Ovary (tissue), 9 donors: ENCODE measurements around the gene VWA7. TPM values are rescaled to one million over a fixed set of nuclear protein-coding genes. Genes with fewer than 3 reads are reported as not detected.
"Not testable (repeated sequence)": the region's sequence is repeated elsewhere in the genome, so short reads cannot be mapped to it uniquely, and the experiment has no call there.

Experiments used
- DNase-seq, 5 donors: peaks; one replicate each; pipeline ENCODE4 v3.0.0-alpha.2; 2019 to 2020
- H3K27ac ChIP-seq, 2 donors: fragments of 200-600 bp; one replicate each; pipeline versions ENCODE4 v1.5.1 to v1.8.0; 2019 to 2022
- H3K27me3 ChIP-seq: fragments of 200-600 bp; one replicate; pipeline ENCODE4 v1.8.0; 2022
- H3K36me3 ChIP-seq: fragments of 200-600 bp; sonication (generic); one replicate; pipeline ENCODE4 v1.5.1; 2019
- H3K4me1 ChIP-seq: one replicate; pipeline ENCODE4 v1.8.1; 2013; ENCODE audit warnings: mild to moderate bottlenecking, moderate library complexity; ENCODE audit not compliant: insufficient read depth
- H3K4me3 ChIP-seq: fragments of 200-600 bp; sonication (generic); one replicate; pipeline ENCODE4 v1.5.1; 2017
- H3K9me3 ChIP-seq, 2 donors: fragments of 200-600 bp in 1 of 2; sonication (generic) in 1 of 2; one replicate each; pipeline versions ENCODE4 v1.5.1 to v1.8.1; 2013 to 2019; ENCODE audit warnings: mild to moderate bottlenecking in 1 of 2, moderate library complexity in 1 of 2
- CTCF ChIP-seq, 3 donors: fragments of 450-650 bp in 2 of 3; fragments of 200-600 bp in 1 of 3; IDR thresholded peaks; one replicate each; pipeline versions ENCODE4 v1.5.1 to v1.8.0; 2016 to 2022; ENCODE audit warnings: antibody characterized with exemption in 3 of 3, mild to moderate bottlenecking in 1 of 3
- EP300 ChIP-seq: sonication (generic); formaldehyde crosslinking; IDR thresholded peaks from one replicate; pipeline ENCODE4 v1.6.1; 2017; ENCODE audit warnings: antibody characterized with exemption
- POLR2A ChIP-seq: fragments of 450-650 bp; IDR thresholded peaks from one replicate; pipeline ENCODE4 v1.6.1; 2017; ENCODE audit warnings: antibody characterized with exemption, mild to moderate bottlenecking, moderate library complexity
- WGBS, 3 donors: extraction: QIAGEN DNeasy Blood & Tissue Kit in 1 of 3; methylation state at CpG; one replicate each; pipeline versions ENCODE4 v1.1.5 to v1.1.7; 2013 to 2017; 5-methylcytosine and 5-hydroxymethylcytosine counted together
- intact Hi-C, 4 donors: fragments of 100-400 bp; cut with DNase I; formaldehyde crosslinking; loops; one replicate each; pipeline versions ENCODE4 v1.11.0 to v1.15.1; 2022 to 2023
- polyA plus RNA-seq, 2 donors: library from polyadenylated mRNA; stranded (reverse); fragments of 200-250 nt in 1 of 2; fragments of 350-450 nt in 1 of 2; fragmentation: Illumina TruSeq in 1 of 2; extraction: RNeasy Lipid Tissue Mini Kit (QIAGEN cat#74804) in 1 of 2; gene quantifications; one replicate each; pipeline ENCODE4 v1.2.3, GENCODE V29; 2013 to 2014
- total RNA-seq, 7 donors: library from RNA; depleted of rRNA in 2 of 7; stranded (reverse); fragments of >200 nt in 2 of 7; fragmentation: NEBNext Ultra II Directional in 3 of 7; extraction: Animal tissue kit (Norgen Biotek cat#: 25700) in 3 of 7; gene quantifications; one replicate each; pipeline versions ENCODE4 v1.1.0 to v1.2.4, GENCODE V29; 2016 to 2023
- donor health status: DM: no; HTN: no; CAD: no; lungs with moderate emphysema.
- donor health status: DM: no; HTN: no; CAD: no.
- donor health status: Bipolar disorder and iron deficiency.
- donor health status: DM: yes; HTN: yes; CAD: no.
- donor health status: DM: no; HTN: no; CAD: no.
- donor health status: DM: yes; HTN: yes; CAD: no.

The VWA7 gene
- total and polyA plus RNA-seq, 9 donors: 0.18 to 25.2 (median 1.4) TPM

GRCh38 chr6:31815025-31815838 is 38.1 kb upstream of the VWA7 start, which contains the start of the genes HSPA1A and HSPA1L:
Gene HSPA1A (plus strand): TSS chr6:31815543. CDS start chr6:31815757, 214 bp downstream.
Gene HSPA1L (minus strand): TSS chr6:31815283. CDS start chr6:31811972, 3,311 bp downstream.
- peak within 1 kb of the TSS; percentile 59 for H3K4me3 ChIP-seq
- H3K27me3 ChIP-seq: no peaks in the 10 kb centered on the region
- H3K9me3 ChIP-seq: no peaks in the 10 kb centered on the region
- no peaks in the 10 kb centered on the region for H3K36me3 ChIP-seq
- WGBS, 3 donors: 1 to 2% (median 2%) methylated on average over 47 to 56 of the region's 56 CpGs
- peak; percentile 91 to 96 (median 94) for DNase-seq
- peak within 1 kb of the TSS; percentile 95 to 99 for H3K27ac ChIP-seq
- intact Hi-C loops: no loop called here
- peaks cover 2% of the 10 kb centered on the region for H3K4me1 ChIP-seq
- TF ChIP-seq EP300: peak; percentile 12
- peak in 1 of 3 donors; percentile 19 for TF ChIP-seq CTCF (IDR thresholded peaks at IDR 0.05)
- TF ChIP-seq POLR2A: peak; percentile 99

GRCh38 chr6:31814677-31815024 is 37.5 kb upstream of the VWA7 start:
- Histone ChIP-seq H3K36me3 (no peaks in the 10 kb centered on the region), H3K9me3 (no peaks in the 10 kb centered on the region), H3K27me3 (no peaks in the 10 kb centered on the region), H3K4me1 (peaks cover 2% of the 10 kb centered on the region), H3K4me3 (peak overlapping the region; percentile 59), H3K27ac (peak overlapping the region; percentile 95 to 99)
- peak in 4 of 5 donors; percentile 93 to 97 (median 94) for DNase-seq
- WGBS, 3 donors: 1 to 4% (median 1%) methylated on average over 13 of the region's 13 CpGs
- intact Hi-C loops: no loop called here
- TF ChIP-seq POLR2A: peak; percentile 28
- TF ChIP-seq EP300: no peak
- no peak for TF ChIP-seq CTCF (IDR thresholded peaks at IDR 0.05)

- H3K27ac ChIP-seq: peak overlapping the region; percentile 95 to 99
- H3K27me3 ChIP-seq: no peaks in the 10 kb centered on the region
- H3K36me3 ChIP-seq: no peaks in the 10 kb centered on the region
- no peaks in the 10 kb centered on the region for H3K9me3 ChIP-seq
- WGBS, 3 donors: 94 to 97% (median 96%) methylated on average over 7 of the region's 7 CpGs
- H3K4me1 ChIP-seq: peaks cover 2% of the 10 kb centered on the region
- intact Hi-C loops: no loop called here
- no peak for TF ChIP-seq EP300
- TF ChIP-seq POLR2A: no peak
- no peak for TF ChIP-seq CTCF (IDR thresholded peaks at IDR 0.05)
- DNase-seq: peak in 1 of 5 donors; percentile 45
- H3K4me3 ChIP-seq: no peak overlapping the region
Measured at GRCh38 chr6:31813465-31813849, 36.3 kb upstream of the VWA7 start.

DNA sequence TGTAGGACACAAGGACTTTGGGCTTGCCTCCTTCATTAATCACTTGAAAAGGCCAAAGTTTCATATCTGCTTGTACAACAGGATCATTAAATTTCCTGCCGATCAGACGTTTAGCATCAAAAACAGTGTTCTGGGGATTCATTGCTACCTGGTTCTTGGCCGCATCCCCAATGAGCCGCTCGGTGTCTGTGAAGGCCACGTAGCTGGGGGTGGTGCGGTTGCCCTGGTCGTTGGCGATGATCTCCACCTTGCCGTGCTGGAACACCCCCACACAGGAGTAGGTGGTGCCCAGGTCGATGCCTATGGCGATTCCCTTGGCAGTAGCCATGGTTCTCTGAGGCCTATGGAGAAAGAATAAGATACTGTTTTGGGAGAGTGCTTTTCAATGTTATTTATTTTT is 34.5 kb upstream of the VWA7 start:
- peak in 1 of 5 donors; percentile 24 for DNase-seq
- WGBS, 3 donors: 90 to 95% (median 91%) methylated on average over 12 of the region's 12 CpGs

DNA sequence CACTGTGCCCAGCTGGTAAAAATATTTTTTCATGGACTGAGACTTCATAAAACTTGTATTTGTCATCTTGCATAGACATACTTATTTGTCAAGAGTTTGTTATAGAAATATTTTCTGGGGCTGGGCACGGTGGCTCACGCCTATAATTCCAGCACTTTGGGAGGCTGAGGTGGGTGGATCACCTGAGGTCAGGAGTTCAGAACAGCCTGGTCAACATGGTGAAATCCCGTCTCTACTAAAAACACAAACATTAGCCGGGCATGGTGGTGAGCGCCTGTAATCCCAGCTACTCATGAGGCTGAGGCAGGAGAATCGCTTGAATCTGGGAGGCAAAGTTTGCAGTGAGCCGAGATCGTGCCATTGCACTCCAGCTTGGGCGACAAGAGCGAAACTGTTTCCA is 31.5 kb upstream of the VWA7 start:
- 88 to 91% (median 89%) methylated on average over 10 of the region's 10 CpGs for WGBS, 3 donors
- H3K4me1 ChIP-seq, H3K27me3 ChIP-seq, H3K9me3 ChIP-seq, H3K36me3 ChIP-seq, intact Hi-C loops, H3K27ac ChIP-seq, H3K4me3 ChIP-seq: not testable (repeated sequence)
- peak in 2 of 5 donors; percentile 9 to 16 for DNase-seq

More for the DNA sequence above, 34.5 kb upstream of the VWA7 start:
- no peak for TF ChIP-seq POLR2A
- TF ChIP-seq CTCF (IDR thresholded peaks at IDR 0.05): no peak
- TF ChIP-seq EP300: no peak
- H3K27ac ChIP-seq: no peak overlapping the region
- no peak overlapping the region for H3K4me3 ChIP-seq
- no peaks in the 10 kb centered on the region for H3K9me3 ChIP-seq
- H3K36me3 ChIP-seq: no peaks in the 10 kb centered on the region
- no peaks in the 10 kb centered on the region for H3K27me3 ChIP-seq
- H3K4me1 ChIP-seq: peaks cover 2% of the 10 kb centered on the region
- intact Hi-C loops: no loop called here
